Activated T-helper 1 cell treated with Interleukin-2 at 50 U/mL for 16 hours (primary cell): ENCODE measurements around the gene SLC9A1.

ENCODE experiments used
- DNase-seq: peaks from one replicate; pipeline ENCODE4 v3.0.0-alpha.2; 2020; ENCODE audit warnings: low read depth

Gene SLC9A1

GRCh38 chr1:27150641-27151040, 4.3 kb downstream of the SLC9A1 start:
- DNase-seq, result no peak

- DNase-seq, result no peak
These were observed 4.7 kb downstream of the SLC9A1 start for GRCh38 chr1:27150183-27150582.

GRCh38 chr1:27149762-27150113, 5.2 kb downstream of the SLC9A1 start:
- no peak for DNase-seq

GRCh38 chr1:27149084-27149761, 5.7 kb downstream of the SLC9A1 start:
- no peak for DNase-seq

- DNase-seq, result no peak
These were observed 6.3 kb downstream of the SLC9A1 start for GRCh38 chr1:27148591-27148990.

- DNase-seq, result no peak
These were observed 6.9 kb downstream of the SLC9A1 start for GRCh38 chr1:27147842-27148518.

- DNase-seq, result no peak
These were observed 9.0 kb downstream of the SLC9A1 start for GRCh38 chr1:27145934-27146354.

GRCh38 chr1:27144920-27145661, 9.8 kb downstream of the SLC9A1 start:
- no peak for DNase-seq

- no peak for DNase-seq
These were observed 10.7 kb downstream of the SLC9A1 start for GRCh38 chr1:27144049-27144748.

- DNase-seq, result no peak
These were observed 11.5 kb downstream of the SLC9A1 start for GRCh38 chr1:27143401-27143800.

GRCh38 chr1:27142464-27142863, 12.5 kb downstream of the SLC9A1 start:
- DNase-seq, result no peak

- DNase-seq, result no peak
These were observed 13.5 kb downstream of the SLC9A1 start for GRCh38 chr1:27141266-27142003.

GRCh38 chr1:27139980-27140379, 14.9 kb downstream of the SLC9A1 start:
- DNase-seq, result no peak

GRCh38 chr1:27138927-27139326, 16.0 kb downstream of the SLC9A1 start:
- no peak for DNase-seq

- no peak for DNase-seq
These were observed 16.6 kb downstream of the SLC9A1 start for GRCh38 chr1:27138368-27138767.

GRCh38 chr1:27137544-27138075, 17.3 kb downstream of the SLC9A1 start:
- no peak for DNase-seq

- DNase-seq, result peak; percentile 66
These were observed 17.9 kb downstream of the SLC9A1 start for GRCh38 chr1:27136998-27137542.

- no peak for DNase-seq
These were observed 18.7 kb downstream of the SLC9A1 start for GRCh38 chr1:27136236-27136551.

- DNase-seq, result no peak
These were observed 19.2 kb downstream of the SLC9A1 start for GRCh38 chr1:27135541-27136235.

GRCh38 chr1:27133991-27134390, 20.9 kb downstream of the SLC9A1 start:
- DNase-seq, result no peak

- DNase-seq, result no peak
These were observed 21.8 kb downstream of the SLC9A1 start for GRCh38 chr1:27133158-27133557.
